Stimulated activated CD8-positive, alpha-beta memory T cell treated with anti-CD3 and anti-CD28 coated beads, Interleukin-12 subunit alpha, Interleukin-12 subunit beta, amount 100 ng/mL, for 4 hours (primary cell): ENCODE measurements around the gene B4GALT2.
A peak's percentile ranks its signal among the peaks of the same experiment; 100 is the strongest.

Experiments
- DNase-seq: peaks from one replicate; pipeline ENCODE4 v3.0.0-alpha.2; 2020; ENCODE audit warnings: low read depth

Gene B4GALT2

DNA sequence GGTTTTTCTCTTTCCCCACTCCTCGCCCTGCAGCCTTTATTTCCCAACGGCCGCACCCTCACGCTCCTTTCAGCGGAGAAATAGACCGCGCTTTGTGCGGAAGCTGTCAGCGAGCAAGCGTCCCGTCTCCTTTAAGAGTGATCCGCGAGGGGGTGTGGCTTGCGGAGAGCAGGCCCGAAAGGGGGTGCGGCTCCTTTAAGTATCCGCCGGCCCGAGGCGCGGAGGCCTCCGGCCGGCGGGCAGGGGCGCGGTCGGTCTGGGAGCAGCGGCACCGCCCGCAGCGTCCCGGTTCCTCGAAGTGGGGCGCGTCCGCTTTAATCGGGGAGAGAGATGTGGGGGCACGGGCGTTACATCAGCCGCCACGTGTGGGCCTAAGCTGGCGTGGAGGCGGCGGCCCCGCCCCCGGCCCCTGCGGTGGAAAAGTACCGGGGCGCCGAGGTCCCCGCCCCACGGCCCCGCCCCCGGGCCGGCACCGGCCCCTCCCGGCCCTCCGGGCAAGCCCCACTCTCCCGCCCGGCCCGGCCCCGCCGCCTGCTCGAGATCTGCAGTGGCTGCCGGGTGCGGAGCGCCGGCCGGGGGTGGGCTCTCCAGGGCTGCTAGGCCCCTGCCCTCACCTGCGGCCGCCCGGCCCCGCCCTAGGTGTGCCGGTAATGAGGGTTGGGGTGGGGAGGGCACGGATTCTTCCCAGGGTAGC is 51.0 kb downstream of the B4GALT2 start:
- peak; percentile 85 for DNase-seq

- peak; percentile 34 for DNase-seq
Observed at GRCh38 chr1:44030605-44031251, 51.7 kb downstream of the B4GALT2 start.

- peak; percentile 25 for DNase-seq
Observed at GRCh38 chr1:44031252-44032169, 52.5 kb downstream of the B4GALT2 start, which contains the start of gene SLC6A9. TSS of gene SLC6A9 (minus strand) at chr1:44031462. CDS start at chr1:44024277, 7,185 bp downstream.

- no peak for DNase-seq
Observed at GRCh38 chr1:44032170-44032790, 53.3 kb downstream of the B4GALT2 start.

DNA sequence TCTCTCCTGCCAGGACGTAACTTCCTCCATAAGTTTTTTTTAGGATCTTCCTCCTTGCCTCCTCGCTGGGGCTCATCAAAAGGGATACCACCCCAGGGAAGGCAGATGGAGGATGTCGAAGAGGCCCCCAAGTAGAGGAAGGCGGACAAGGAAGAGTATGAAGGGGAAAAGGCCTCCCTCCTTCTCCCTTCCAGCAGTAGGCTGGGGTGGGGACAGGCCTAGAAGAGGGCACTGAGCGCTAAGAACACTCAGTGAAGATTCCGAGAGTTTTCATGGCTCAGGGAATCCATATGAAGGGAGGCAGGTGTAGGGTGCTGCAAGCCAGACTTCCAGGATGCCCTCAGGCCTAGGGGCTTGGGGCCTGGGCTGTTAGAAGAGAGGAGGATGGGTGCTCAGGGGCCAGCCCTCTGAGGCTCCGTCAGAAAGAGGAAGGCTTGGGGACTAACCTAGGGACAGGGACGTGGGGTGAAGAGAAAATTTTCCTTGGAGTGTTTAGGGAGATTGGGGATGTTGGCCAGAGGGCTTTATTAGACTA is 54.1 kb downstream of the B4GALT2 start:
- DNase-seq, result no peak

DNA sequence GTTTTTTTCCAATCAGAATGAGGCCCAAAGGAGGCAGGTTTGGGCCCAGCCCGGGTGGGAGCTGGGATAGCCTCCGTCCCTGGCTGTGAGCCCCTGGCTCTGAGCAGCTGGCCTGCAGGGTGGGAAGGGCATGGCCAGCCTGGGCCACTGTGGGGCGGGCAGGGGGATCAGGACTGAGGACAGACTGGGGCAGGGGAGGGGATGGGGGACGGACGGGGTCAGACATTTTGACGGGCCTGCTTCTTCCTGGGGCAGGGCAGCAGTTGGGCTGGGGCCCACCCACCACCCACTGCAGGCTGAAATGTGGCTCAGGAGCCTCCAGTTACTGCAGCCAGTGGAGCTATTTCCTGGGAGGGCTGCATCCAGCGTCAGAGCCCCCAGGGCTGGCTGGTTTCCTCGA is 54.7 kb downstream of the B4GALT2 start:
- DNase-seq, result no peak

DNA sequence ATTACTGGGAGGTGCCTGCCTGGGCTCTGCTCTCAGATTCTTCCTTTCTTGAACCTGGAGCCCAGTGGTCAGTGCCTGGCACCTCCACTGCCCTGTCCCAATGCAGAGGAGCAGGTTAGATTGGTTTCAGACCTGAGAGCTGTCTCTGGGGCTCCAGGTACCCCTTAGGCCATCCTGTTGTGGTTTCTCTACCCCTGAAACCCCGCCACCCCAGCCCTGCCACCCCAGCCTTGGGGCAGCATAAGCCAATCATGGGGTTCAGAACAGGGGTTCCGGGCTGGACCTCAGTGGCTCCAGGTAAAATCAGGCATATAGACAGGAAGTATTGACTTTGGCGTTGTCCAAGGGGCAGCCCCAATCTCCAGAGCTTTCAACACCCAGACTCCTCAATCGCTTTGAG is 55.4 kb downstream of the B4GALT2 start:
- no peak for DNase-seq

DNA sequence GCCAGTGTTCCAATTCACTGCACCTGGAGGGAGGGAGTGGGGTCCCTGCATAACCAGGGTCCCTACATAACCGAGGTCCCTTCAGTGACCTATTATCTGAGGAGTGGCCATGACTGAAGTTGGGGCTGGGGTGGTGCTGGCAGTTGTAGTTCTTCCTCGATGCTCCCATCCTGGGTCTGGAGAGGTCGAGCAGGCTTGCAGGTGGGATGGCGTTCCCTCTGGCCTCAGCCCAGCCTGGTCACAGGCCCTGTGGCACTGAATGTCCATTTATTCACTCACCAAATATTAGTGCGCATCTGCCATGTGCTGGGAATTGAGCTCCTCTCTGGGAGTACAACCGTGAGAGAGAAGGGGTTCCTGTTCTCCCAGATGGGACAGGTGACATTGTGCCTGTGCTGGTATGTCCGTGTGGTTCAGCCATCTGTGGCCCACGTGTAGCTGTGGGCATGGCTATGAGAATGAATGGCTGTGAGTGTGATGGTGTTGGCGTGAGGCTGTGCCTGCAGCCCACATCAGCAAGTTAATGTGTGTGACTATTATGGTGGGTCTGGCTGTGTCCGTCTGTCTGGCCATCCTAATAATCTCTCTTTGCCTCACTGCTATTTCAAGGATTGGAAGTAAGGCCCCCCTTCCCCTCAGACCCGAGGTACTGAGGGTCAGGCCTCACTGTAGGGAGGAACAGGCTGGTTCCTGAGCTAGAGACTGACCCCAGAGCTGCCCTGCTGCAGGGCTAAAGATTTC is 56.1 kb downstream of the B4GALT2 start:
- no peak for DNase-seq

DNA sequence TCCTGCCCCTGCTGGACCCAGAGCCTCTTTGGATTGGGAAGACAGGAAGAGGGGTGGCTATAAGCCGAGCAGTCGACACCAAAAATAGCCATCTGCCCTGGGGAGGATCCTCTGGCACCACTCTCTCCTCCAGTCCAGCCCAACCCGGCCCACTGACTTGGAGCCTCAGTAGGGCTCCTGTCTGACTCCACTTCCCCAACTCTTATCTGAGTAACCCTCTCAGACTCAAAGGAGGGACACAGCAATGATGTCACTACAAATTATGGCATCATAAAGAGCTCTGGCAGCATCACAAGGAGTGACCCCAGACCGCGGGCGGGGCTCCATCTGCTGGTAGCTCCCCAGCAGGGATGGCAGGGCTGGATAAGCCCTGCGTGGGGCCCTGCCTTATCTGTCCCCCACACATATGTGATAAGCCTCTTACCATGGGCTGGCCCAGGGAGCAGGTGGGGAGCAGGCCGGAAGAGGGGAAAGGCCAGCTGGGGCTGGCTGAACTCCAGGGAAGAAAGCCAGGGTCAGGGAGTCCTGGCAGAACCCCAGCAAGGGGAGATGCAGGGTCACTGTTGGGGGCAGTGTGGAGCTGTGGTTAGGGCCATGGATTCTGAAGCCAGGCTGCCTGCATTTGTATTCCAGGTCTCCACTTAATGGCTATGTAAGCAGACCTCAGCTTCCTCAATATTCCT is 56.9 kb downstream of the B4GALT2 start:
- DNase-seq, result no peak

GRCh38 chr1:44036409-44037139 is 57.6 kb downstream of the B4GALT2 start:
- DNase-seq, result peak; percentile 41

- no peak for DNase-seq
Observed at GRCh38 chr1:44037154-44037553, 58.1 kb downstream of the B4GALT2 start.

DNA sequence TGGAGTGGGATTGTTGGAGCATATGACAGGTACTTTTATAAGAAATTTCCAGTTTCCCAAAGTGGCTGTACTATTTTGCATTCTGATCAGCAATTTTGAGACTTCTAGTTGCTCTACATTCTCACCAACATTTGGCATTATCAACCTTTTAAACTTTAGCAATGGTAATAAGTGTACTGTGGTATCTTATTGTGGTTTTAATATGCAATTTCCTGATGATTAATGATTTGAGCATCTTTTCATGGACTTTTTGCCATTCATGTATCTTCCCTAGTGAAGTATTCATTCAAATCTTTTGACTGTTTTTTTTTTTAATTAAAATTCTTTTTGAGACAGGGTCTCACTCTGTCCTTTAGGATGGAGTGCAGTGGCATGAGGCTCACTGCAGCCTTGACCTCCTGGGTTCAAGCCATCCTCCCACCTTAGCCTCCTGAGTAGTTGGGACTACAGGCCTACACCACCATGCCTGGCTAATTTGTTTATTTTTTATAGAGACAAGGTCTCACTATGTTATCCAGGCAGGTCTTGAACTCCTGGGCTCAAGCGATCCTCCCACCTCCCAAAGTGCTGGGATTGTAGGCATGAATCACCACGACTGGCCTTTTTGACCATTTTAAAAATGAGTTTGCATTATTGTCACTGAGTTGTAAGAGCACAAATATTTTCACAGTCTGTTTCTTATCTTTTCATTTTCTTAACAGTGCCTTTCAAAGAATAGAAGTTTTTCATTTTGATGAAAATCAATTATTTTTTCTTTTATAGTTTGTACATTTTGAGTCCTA is 60.1 kb downstream of the B4GALT2 start:
- no peak for DNase-seq

- DNase-seq, result no peak
Observed at GRCh38 chr1:44040418-44040817, 61.4 kb downstream of the B4GALT2 start.
